Activated naive CD4-positive, alpha-beta T cell treated with anti-CD3 and anti-CD28 coated beads, Interleukin-2, amount 50 U/mL, for 24 hours (primary cell): ENCODE results near the gene TMEM79.
A peak's percentile ranks its signal among the peaks of the same experiment; 100 is the strongest.
"Not testable (repeated sequence)": the region's sequence is repeated elsewhere in the genome, so short reads cannot be mapped to it uniquely, and the experiment has no call there.

Experiments used
- H3K27ac Mint-ChIP-seq: one replicate; pipeline ENCODE4 v1.8.0; 2021; ENCODE audit warnings: mild to moderate bottlenecking, mixed read lengths
- H3K27me3 Mint-ChIP-seq: one replicate; pipeline ENCODE4 v1.8.0; 2021; ENCODE audit warnings: mixed read lengths
- H3K36me3 Mint-ChIP-seq: one replicate; pipeline ENCODE4 v1.8.0; 2021; ENCODE audit warnings: mixed read lengths
- H3K4me1 Mint-ChIP-seq: one replicate; pipeline ENCODE4 v1.8.0; 2021; ENCODE audit warnings: mixed read lengths
- H3K4me3 Mint-ChIP-seq: one replicate; pipeline ENCODE4 v1.8.0; 2021; ENCODE audit warnings: mild to moderate bottlenecking, mixed read lengths
- H3K9me3 Mint-ChIP-seq: one replicate; pipeline ENCODE4 v1.8.0; 2021; ENCODE audit warnings: mixed read lengths

TMEM79 gene

GRCh38 chr1:156316909-156317308, 32.8 kb downstream of the TMEM79 start:
- no peaks in the 10 kb centered on the region for H3K4me1 Mint-ChIP-seq
- H3K36me3 Mint-ChIP-seq = peaks cover 13% of the 10 kb centered on the region
- no peak overlapping the region for H3K4me3 Mint-ChIP-seq
- no peaks in the 10 kb centered on the region for H3K9me3 Mint-ChIP-seq
- H3K27ac Mint-ChIP-seq = no peak overlapping the region
- H3K27me3 Mint-ChIP-seq = no peaks in the 10 kb centered on the region

GRCh38 chr1:156319664-156320063, 35.5 kb downstream of the TMEM79 start:
- H3K4me3 Mint-ChIP-seq = no peak overlapping the region
- H3K4me1 Mint-ChIP-seq = no peaks in the 10 kb centered on the region
- no peak overlapping the region for H3K27ac Mint-ChIP-seq
- H3K36me3 Mint-ChIP-seq = peaks cover 15% of the 10 kb centered on the region
- H3K9me3 Mint-ChIP-seq = no peaks in the 10 kb centered on the region
- no peaks in the 10 kb centered on the region for H3K27me3 Mint-ChIP-seq

GRCh38 chr1:156320560-156320959, 36.4 kb downstream of the TMEM79 start:
- Mint-ChIP-seq H3K4me3 (no peak overlapping the region), H3K9me3 (no peaks in the 10 kb centered on the region), H3K4me1 (no peaks in the 10 kb centered on the region), H3K27ac (peak overlapping the region; percentile 55), H3K36me3 (peaks cover 15% of the 10 kb centered on the region), H3K27me3 (no peaks in the 10 kb centered on the region)

GRCh38 chr1:156323179-156323578, 39.1 kb downstream of the TMEM79 start:
- H3K36me3 Mint-ChIP-seq = peaks cover 13% of the 10 kb centered on the region
- not testable (repeated sequence) for H3K9me3 Mint-ChIP-seq, H3K27ac Mint-ChIP-seq, H3K27me3 Mint-ChIP-seq, H3K4me1 Mint-ChIP-seq, H3K4me3 Mint-ChIP-seq

GRCh38 chr1:156336242-156336641, 52.1 kb downstream of the TMEM79 start:
- H3K27me3 Mint-ChIP-seq = no peaks in the 10 kb centered on the region
- peak overlapping the region; percentile 97 for H3K4me3 Mint-ChIP-seq
- peaks cover 29% of the 10 kb centered on the region for H3K4me1 Mint-ChIP-seq
- H3K27ac Mint-ChIP-seq = peak overlapping the region; percentile 68
- peaks cover 27% of the 10 kb centered on the region for H3K36me3 Mint-ChIP-seq
- no peaks in the 10 kb centered on the region for H3K9me3 Mint-ChIP-seq

- Mint-ChIP-seq H3K4me1 (peaks cover 29% of the 10 kb centered on the region), H3K27me3 (no peaks in the 10 kb centered on the region), H3K27ac (peak overlapping the region; percentile 97), H3K36me3 (peaks cover 26% of the 10 kb centered on the region), H3K9me3 (no peaks in the 10 kb centered on the region), H3K4me3 (peak overlapping the region; percentile 97)
Measured at GRCh38 chr1:156337052-156337887, 53.1 kb downstream of the TMEM79 start.

- no peaks in the 10 kb centered on the region for H3K9me3 Mint-ChIP-seq
- H3K27me3 Mint-ChIP-seq = no peaks in the 10 kb centered on the region
- peaks cover 29% of the 10 kb centered on the region for H3K4me1 Mint-ChIP-seq
- peaks cover 26% of the 10 kb centered on the region for H3K36me3 Mint-ChIP-seq
- peak overlapping the region; percentile 97 for H3K4me3 Mint-ChIP-seq
- H3K27ac Mint-ChIP-seq = peak overlapping the region; percentile 97
Measured at GRCh38 chr1:156337888-156338179, 53.7 kb downstream of the TMEM79 start.

- Mint-ChIP-seq H3K9me3 (no peaks in the 10 kb centered on the region), H3K36me3 (peaks cover 25% of the 10 kb centered on the region)
Measured at GRCh38 chr1:156338180-156338976, 54.3 kb downstream of the TMEM79 start, which contains the start of the genes CCT3 and TSACC. TSS of gene CCT3 (minus strand) at chr1:156338292. CDS start at chr1:156338184, 108 bp downstream. TSS of gene TSACC (plus strand) at chr1:156338526. CDS start at chr1:156339758, 1,232 bp downstream.

More at GRCh38 chr1:156338180-156338976, 54.3 kb downstream of the TMEM79 start, which contains the start of the genes CCT3 and TSACC:
- peaks cover 29% of the 10 kb centered on the region for H3K4me1 Mint-ChIP-seq
- peak within 1 kb of the TSS; percentile 97 for H3K4me3 Mint-ChIP-seq
- H3K27me3 Mint-ChIP-seq = no peaks in the 10 kb centered on the region
- H3K27ac Mint-ChIP-seq = peak within 1 kb of the TSS; percentile 97
